Spleen (tissue), 11 donors: Measurements from ENCODE around the gene EDEM3. TPM values are rescaled to one million over a fixed set of nuclear protein-coding genes. Genes with fewer than 3 reads are reported as not detected.
A peak's percentile ranks its signal among the peaks of the same experiment; 100 is the strongest.

Experiments
- DNase-seq: peaks from one replicate; pipeline ENCODE4 v3.0.0-alpha.2; 2020
- H3K27ac ChIP-seq, 8 donors: fragments of 200-600 bp; sonication (generic) in 7 of 8; 1 replicate in 4 of 8; 2 replicates in 4 of 8; pipeline versions ENCODE4 v1.5.0 to v1.8.0; 2016 to 2021; ENCODE audit warnings: inconsistent platforms in 4 of 8, mild to moderate bottlenecking in 4 of 8, moderate library complexity in 1 of 8
- H3K27me3 ChIP-seq, 7 donors: fragments of 200-600 bp; sonication (generic) in 6 of 7; replicated peaks in 1 of 7; 1 replicate in 4 of 7; 2 replicates in 3 of 7; pipeline versions ENCODE4 v1.5.0 to v1.8.0; 2016 to 2021; ENCODE audit warnings: inconsistent platforms in 3 of 7, mild to moderate bottlenecking in 1 of 7
- H3K36me3 ChIP-seq, 6 donors: fragments of 200-600 bp; sonication (generic) in 5 of 6; 1 replicate in 4 of 6; 2 replicates in 2 of 6; pipeline versions ENCODE4 v1.5.0 to v1.8.0; 2016 to 2021; ENCODE audit warnings: inconsistent platforms in 2 of 6
- H3K4me1 ChIP-seq, 6 donors: fragments of 200-600 bp; sonication (generic) in 5 of 6; 1 replicate in 3 of 6; 2 replicates in 3 of 6; pipeline versions ENCODE4 v1.5.0 to v1.8.0; 2016 to 2021; ENCODE audit warnings: inconsistent platforms in 3 of 6
- H3K4me3 ChIP-seq, 8 donors: fragments of 200-600 bp; sonication (generic) in 7 of 8; 1 replicate in 4 of 8; 2 replicates in 4 of 8; pipeline versions ENCODE4 v1.5.0 to v1.8.0; 2016 to 2021; ENCODE audit warnings: inconsistent platforms in 4 of 8, mild to moderate bottlenecking in 4 of 8, moderate library complexity in 2 of 8
- H3K9me3 ChIP-seq, 8 donors: fragments of 200-600 bp; sonication (generic) in 7 of 8; 1 replicate in 4 of 8; 2 replicates in 4 of 8; pipeline versions ENCODE4 v1.5.0 to v1.8.0; 2016 to 2021; ENCODE audit warnings: inconsistent platforms in 4 of 8
- CTCF ChIP-seq, 11 experiments: fragments of 200-600 bp in 7 of 11; fragments of 450-650 bp in 4 of 11; sonication (generic) in 4 of 11; IDR thresholded peaks in 8 of 11; conservative IDR thresholded peaks in 3 of 11; 1 replicate in 7 of 11; 2 replicates in 4 of 11; pipeline versions ENCODE4 v1.4.0 to v1.8.0; 2016 to 2021; ENCODE audit warnings: antibody characterized with exemption in 11 of 11, inconsistent platforms in 4 of 11, mild to moderate bottlenecking in 1 of 11
- POLR2A ChIP-seq, 3 donors: fragments of 450-650 bp; IDR thresholded peaks; one replicate each; pipeline ENCODE4 v1.5.1; 2017; ENCODE audit warnings: antibody characterized with exemption in 3 of 3, mild to moderate bottlenecking in 1 of 3
- POLR2AphosphoS5 ChIP-seq, 3 donors: sonication (generic); formaldehyde crosslinking; IDR thresholded peaks; one replicate each; pipeline ENCODE4 v1.5.1; 2017; ENCODE audit warnings: antibody characterized with exemption in 3 of 3
- WGBS, 5 donors: extraction: QIAGEN DNeasy Blood & Tissue Kit in 3 of 5; methylation state at CpG; one replicate each; pipeline versions ENCODE4 v1.1.5 to v1.1.7; 2013 to 2018; 5-methylcytosine and 5-hydroxymethylcytosine counted together
- intact Hi-C: fragments of 100-400 bp; cut with DNase I; formaldehyde crosslinking; loops from one replicate; pipeline ENCODE4 v1.15.0; 2023; ENCODE audit warnings: low total_unique reads
- polyA plus RNA-seq, 3 donors: library from polyadenylated mRNA; stranded (reverse); fragments of 200-250 nt; gene quantifications; one replicate each; pipeline ENCODE4 v1.2.1, GENCODE V29; 2013
- total RNA-seq, 7 donors: library from RNA; depleted of rRNA in 3 of 7; stranded (reverse); fragments of >200 nt in 3 of 7; fragmentation: NEBNext Ultra II Directional in 4 of 7; extraction: Animal tissue kit (Norgen Biotek cat#: 25700) in 4 of 7; gene quantifications; one replicate each; pipeline versions ENCODE4 v1.1.0 to v1.2.1, GENCODE V29; 2016 to 2021
- donor health status: healthy with polysubstance abuse.
- donor health status: DM: no; HTN: no; CAD: no; lungs with moderate emphysema.
- donor health status: DM: no; HTN: no; CAD: no.
- donor health status: Bipolar disorder and iron deficiency.
- donor health status: healthy.
- donor health status: DM: no; HTN: no; CAD: no.
- donor health status: DM: yes; HTN: yes; CAD: no.

The EDEM3 gene
- total and polyA plus RNA-seq, 10 donors = 7.2 to 49.8 (median 31.9) TPM

DNA sequence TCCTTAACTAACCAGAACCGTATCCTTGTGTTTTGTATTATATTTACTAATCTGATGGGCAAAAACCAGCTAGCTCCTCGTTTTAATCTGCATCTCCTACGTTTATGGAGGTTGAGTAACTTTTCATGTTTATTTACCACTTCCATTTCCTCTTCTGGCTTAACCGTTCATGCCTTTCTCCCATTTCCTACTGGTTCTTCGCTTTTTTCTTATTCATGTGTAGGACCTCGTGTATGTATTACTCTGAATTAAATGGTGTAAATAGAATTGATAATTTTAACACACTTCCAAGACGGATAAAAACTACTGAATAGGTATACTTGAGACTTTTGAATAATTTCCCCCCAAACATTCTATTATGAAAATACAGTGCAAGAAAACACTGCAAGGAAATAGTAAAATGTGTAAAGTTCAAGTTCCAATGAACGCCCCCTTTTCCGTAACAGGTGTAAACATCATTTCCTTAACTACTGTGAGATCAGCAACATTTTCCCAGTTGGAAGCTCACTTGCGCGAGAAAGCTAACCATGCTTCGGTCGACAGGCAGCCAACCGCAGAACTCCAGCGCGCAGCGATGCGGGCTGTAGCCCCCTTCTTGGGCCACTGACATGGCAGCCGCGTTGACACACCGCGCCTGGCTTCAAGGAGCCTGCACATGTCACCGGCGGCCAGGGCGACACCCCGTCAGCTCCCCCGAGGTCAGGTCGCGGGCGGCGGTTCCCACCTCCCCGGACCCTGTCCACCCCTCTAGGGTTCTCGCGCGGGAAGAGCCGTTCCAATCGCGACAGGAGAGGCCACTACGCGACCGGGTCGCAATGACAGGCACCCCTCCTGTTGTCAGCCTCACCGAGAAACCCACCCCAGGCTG is 816 bp downstream of the EDEM3 start:
- intact Hi-C loops = no loop called here
- 1 to 3% (median 1%) methylated on average over 18 to 43 of the region's 43 CpGs for WGBS, 5 donors
- H3K4me3 ChIP-seq = peak overlapping the region; percentile 82 to 94 (median 90)
- no peaks in the 10 kb centered on the region for H3K36me3 ChIP-seq
- peaks cover 4 to 64% (median 37%) of the 10 kb centered on the region in 6 donors for H3K4me1 ChIP-seq
- H3K27me3 ChIP-seq = no peaks in the 10 kb centered on the region
- H3K9me3 ChIP-seq = no peaks in the 10 kb centered on the region
- TF ChIP-seq POLR2A (IDR thresholded peaks at IDR 0.05) (no peak), POLR2AphosphoS5 (IDR thresholded peaks at IDR 0.05) (no peak), CTCF (IDR thresholded peaks at IDR 0.05 in 8 of 11, conservative IDR thresholded peaks at IDR 0.05 in 3 of 11) (no peak)
- H3K27ac ChIP-seq = peak overlapping the region; percentile 85 to 98 (median 94)
- peak; percentile 94 for DNase-seq

GRCh38 chr1:184753117-184753516 is 1.5 kb downstream of the EDEM3 start:
- H3K4me3 ChIP-seq = peak overlapping the region in 7 of 8 donors; percentile 82 to 94 (median 90)
- H3K4me1 ChIP-seq = peaks cover 4 to 71% (median 37%) of the 10 kb centered on the region in 6 donors
- no peaks in the 10 kb centered on the region for H3K36me3 ChIP-seq
- TF ChIP-seq CTCF (IDR thresholded peaks at IDR 0.05 in 8 of 11, conservative IDR thresholded peaks at IDR 0.05 in 3 of 11) (no peak), POLR2A (IDR thresholded peaks at IDR 0.05) (no peak), POLR2AphosphoS5 (IDR thresholded peaks at IDR 0.05) (no peak)
- 32 to 44% (median 39%) methylated on average over 5 of the region's 5 CpGs for WGBS, 5 donors
- no peaks in the 10 kb centered on the region for H3K27me3 ChIP-seq
- H3K9me3 ChIP-seq = no peaks in the 10 kb centered on the region
- DNase-seq = no peak
- peak overlapping the region in 7 of 8 donors; percentile 94 to 98 (median 94) for H3K27ac ChIP-seq
- intact Hi-C loops = no loop called here

- Histone ChIP-seq H3K27ac (peak overlapping the region in 4 of 8 donors; percentile 94 to 98 (median 94)), H3K27me3 (no peaks in the 10 kb centered on the region), H3K4me3 (peak overlapping the region in 2 of 8 donors; percentile 82 to 90), H3K9me3 (no peaks in the 10 kb centered on the region), H3K36me3 (no peaks in the 10 kb centered on the region), H3K4me1 (peaks cover 4 to 76% (median 38%) of the 10 kb centered on the region in 6 donors)
- intact Hi-C loops = no loop called here
- TF ChIP-seq POLR2AphosphoS5 (IDR thresholded peaks at IDR 0.05) = no peak
- TF ChIP-seq POLR2A (IDR thresholded peaks at IDR 0.05) = no peak
- TF ChIP-seq CTCF (IDR thresholded peaks at IDR 0.05 in 8 of 11, conservative IDR thresholded peaks at IDR 0.05 in 3 of 11) = no peak
- DNase-seq = no peak
- WGBS, 5 donors = 68 to 93% (median 81%) methylated on average over 2 of the region's 2 CpGs
These were observed 2.0 kb downstream of the EDEM3 start for GRCh38 chr1:184752656-184753055.

DNA sequence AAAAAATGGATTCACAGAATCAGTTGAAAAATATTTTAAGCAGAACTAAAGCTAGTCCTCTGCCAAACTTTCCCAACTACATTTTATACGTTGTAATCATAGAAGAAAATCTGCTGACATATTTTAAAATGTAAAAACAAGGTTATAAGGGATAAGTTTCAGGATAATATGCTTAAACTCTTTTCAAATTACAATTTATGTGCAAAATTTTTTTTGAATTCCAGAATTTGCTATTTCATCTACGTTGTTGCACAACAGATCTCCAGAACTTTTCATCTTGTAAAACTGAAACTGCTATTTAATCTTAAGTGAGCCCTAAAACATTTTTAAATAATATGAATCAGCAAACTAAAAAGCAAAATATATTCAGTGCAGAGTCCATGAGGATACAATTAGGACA is 5.9 kb downstream of the EDEM3 start:
- Histone ChIP-seq H3K9me3 (no peaks in the 10 kb centered on the region), H3K36me3 (no peaks in the 10 kb centered on the region), H3K4me3 (no peak overlapping the region), H3K27ac (peak overlapping the region in 5 of 8 donors; percentile 4 to 37 (median 12)), H3K4me1 (peaks cover 17 to 97% (median 55%) of the 10 kb centered on the region in 6 donors), H3K27me3 (no peaks in the 10 kb centered on the region)
- TF ChIP-seq POLR2A (IDR thresholded peaks at IDR 0.05) (no peak), POLR2AphosphoS5 (IDR thresholded peaks at IDR 0.05) (no peak), CTCF (IDR thresholded peaks at IDR 0.05 in 8 of 11, conservative IDR thresholded peaks at IDR 0.05 in 3 of 11) (no peak)
- DNase-seq = no peak
- WGBS, 5 donors = 60 to 72% (median 62%) methylated on average over 2 of the region's 2 CpGs
- intact Hi-C loops = no loop called here
